Liver (tissue), 3 donors: ENCODE data around the gene MAML3.

Source experiments
- GABPA ChIP-seq, 2 donors: IDR thresholded peaks in 1 of 2; conservative IDR thresholded peaks in 1 of 2; 2 replicates each; pipeline ENCODE4 v1.6.1; 2016; ENCODE audit warnings: antibody characterized with exemption in 2 of 2, mild to moderate bottlenecking in 1 of 2, moderate library complexity in 1 of 2
- HNF4G ChIP-seq: IDR thresholded peaks from 2 replicates; pipeline ENCODE4 v1.6.1; 2016; ENCODE audit warnings: antibody characterized with exemption
- TAF1 ChIP-seq: conservative IDR thresholded peaks from 2 replicates; pipeline ENCODE4 v1.6.1; 2016; ENCODE audit warnings: antibody characterized with exemption, mild to moderate bottlenecking
- YY1 ChIP-seq: IDR thresholded peaks from 2 replicates; pipeline ENCODE4 v1.6.1; 2016; ENCODE audit warnings: antibody characterized with exemption, mild to moderate bottlenecking
- TF ChIP-seq, protein P1 (sequence below): fragments of 150-350 bp; IDR thresholded peaks from 2 replicates; pipeline ENCODE4 v1.5.1; 2017; ENCODE audit warnings: improper control_type of control experiment, low read depth, low read length; ENCODE audit not compliant: missing input control
- TF ChIP-seq, protein P2 (sequence below): IDR thresholded peaks from 2 replicates; pipeline ENCODE4 v1.6.1; 2016; ENCODE audit warnings: antibody characterized with exemption
- TF ChIP-seq, protein P3 (sequence below): IDR thresholded peaks from 2 replicates; pipeline ENCODE4 v1.6.1; 2016; ENCODE audit warnings: antibody characterized with exemption, mild to moderate bottlenecking
- donor health status: healthy.
- donor health status: healthy.

DNA sequence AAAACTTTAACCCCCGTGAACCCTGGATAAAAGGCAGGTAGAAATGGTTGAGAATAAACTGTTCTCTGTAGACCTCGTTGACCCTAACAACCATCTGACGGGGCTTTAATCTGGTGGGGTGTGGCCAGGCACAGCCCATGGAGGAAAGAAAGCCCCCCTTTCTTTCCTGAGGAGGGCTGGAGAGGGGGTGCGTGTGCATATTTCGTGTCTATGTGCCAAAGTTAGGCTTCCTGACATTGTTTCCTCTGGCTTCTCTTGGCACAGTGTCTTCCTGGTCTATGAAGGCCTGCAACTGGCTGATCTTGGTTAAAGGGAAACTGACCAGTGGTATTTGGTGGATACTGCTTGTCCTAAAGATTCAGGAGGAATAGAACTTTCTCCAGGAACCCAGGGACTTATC lies 391.3 kb downstream of the MAML3 start:
- TF ChIP-seq GABPA (IDR thresholded peaks at IDR 0.05 in 1 of 2, conservative IDR thresholded peaks at IDR 0.05 in 1 of 2) (no peak), TAF1 (no peak), HNF4G (no peak), YY1 (no peak)
- TF ChIP-seq, protein P1, sequence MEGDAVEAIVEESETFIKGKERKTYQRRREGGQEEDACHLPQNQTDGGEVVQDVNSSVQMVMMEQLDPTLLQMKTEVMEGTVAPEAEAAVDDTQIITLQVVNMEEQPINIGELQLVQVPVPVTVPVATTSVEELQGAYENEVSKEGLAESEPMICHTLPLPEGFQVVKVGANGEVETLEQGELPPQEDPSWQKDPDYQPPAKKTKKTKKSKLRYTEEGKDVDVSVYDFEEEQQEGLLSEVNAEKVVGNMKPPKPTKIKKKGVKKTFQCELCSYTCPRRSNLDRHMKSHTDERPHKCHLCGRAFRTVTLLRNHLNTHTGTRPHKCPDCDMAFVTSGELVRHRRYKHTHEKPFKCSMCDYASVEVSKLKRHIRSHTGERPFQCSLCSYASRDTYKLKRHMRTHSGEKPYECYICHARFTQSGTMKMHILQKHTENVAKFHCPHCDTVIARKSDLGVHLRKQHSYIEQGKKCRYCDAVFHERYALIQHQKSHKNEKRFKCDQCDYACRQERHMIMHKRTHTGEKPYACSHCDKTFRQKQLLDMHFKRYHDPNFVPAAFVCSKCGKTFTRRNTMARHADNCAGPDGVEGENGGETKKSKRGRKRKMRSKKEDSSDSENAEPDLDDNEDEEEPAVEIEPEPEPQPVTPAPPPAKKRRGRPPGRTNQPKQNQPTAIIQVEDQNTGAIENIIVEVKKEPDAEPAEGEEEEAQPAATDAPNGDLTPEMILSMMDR = no peak
- TF ChIP-seq, protein P2, sequence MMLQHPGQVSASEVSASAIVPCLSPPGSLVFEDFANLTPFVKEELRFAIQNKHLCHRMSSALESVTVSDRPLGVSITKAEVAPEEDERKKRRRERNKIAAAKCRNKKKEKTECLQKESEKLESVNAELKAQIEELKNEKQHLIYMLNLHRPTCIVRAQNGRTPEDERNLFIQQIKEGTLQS = no peak
- TF ChIP-seq, protein P3, sequence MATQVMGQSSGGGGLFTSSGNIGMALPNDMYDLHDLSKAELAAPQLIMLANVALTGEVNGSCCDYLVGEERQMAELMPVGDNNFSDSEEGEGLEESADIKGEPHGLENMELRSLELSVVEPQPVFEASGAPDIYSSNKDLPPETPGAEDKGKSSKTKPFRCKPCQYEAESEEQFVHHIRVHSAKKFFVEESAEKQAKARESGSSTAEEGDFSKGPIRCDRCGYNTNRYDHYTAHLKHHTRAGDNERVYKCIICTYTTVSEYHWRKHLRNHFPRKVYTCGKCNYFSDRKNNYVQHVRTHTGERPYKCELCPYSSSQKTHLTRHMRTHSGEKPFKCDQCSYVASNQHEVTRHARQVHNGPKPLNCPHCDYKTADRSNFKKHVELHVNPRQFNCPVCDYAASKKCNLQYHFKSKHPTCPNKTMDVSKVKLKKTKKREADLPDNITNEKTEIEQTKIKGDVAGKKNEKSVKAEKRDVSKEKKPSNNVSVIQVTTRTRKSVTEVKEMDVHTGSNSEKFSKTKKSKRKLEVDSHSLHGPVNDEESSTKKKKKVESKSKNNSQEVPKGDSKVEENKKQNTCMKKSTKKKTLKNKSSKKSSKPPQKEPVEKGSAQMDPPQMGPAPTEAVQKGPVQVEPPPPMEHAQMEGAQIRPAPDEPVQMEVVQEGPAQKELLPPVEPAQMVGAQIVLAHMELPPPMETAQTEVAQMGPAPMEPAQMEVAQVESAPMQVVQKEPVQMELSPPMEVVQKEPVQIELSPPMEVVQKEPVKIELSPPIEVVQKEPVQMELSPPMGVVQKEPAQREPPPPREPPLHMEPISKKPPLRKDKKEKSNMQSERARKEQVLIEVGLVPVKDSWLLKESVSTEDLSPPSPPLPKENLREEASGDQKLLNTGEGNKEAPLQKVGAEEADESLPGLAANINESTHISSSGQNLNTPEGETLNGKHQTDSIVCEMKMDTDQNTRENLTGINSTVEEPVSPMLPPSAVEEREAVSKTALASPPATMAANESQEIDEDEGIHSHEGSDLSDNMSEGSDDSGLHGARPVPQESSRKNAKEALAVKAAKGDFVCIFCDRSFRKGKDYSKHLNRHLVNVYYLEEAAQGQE = no peak
